HCT116 (cell line): Measurements from ENCODE around the gene BCL2L13. TPM values are rescaled to one million over a fixed set of nuclear protein-coding genes. Genes with fewer than 3 reads are reported as not detected.

Experiments
- ATAC-seq: fragments of 200-7000 bp; cut with Tn5 transposase; 2 replicates; pipeline ENCODE4 v1.9.1; 2020; ENCODE audit warnings: mild to moderate bottlenecking, moderate library complexity
- BruUV-seq: library from RNA; stranded (reverse); fragments of 400-500 nt; replicated peaks from 2 replicates; lab custom pipeline; 2021; lab: Mats Ljungman, UMichigan
- CTCF ChIA-PET: fragments of 300-600 bp; sonication (Branson Sonifier 250); formaldehyde crosslinking; loops from one replicate; lab custom pipeline; 2021; ENCODE audit warnings: antibody characterized with exemption; lab: Charles Lee
- POLR2A ChIA-PET: fragments of 300-600, 350-600 bp; sonication (Branson Sonifier 250); formaldehyde crosslinking; loops from one replicate; lab custom pipeline; 2021; ENCODE audit warnings: antibody characterized with exemption; lab: Charles Lee
- RAD21 ChIA-PET, 2 experiments: fragments of 300-600 bp; sonication (Branson Sonifier 250); formaldehyde crosslinking; loops; one replicate each; lab custom pipeline; 2023; ENCODE audit warnings: low total read pairs in 2 of 2; ENCODE audit not compliant: uncharacterized antibody in 2 of 2, unreplicated experiment in 2 of 2, low non-redundant PET in 1 of 2; lab: Charles Lee
- DNase-seq: peaks from one replicate; pipeline ENCODE4 v3.0.0-alpha.2; 2010; ENCODE audit warnings: low read depth, low spot score
- H2AFZ ChIP-seq: fragments of 200-600 bp; shearing (Covaris generic), sonication (generic); 2 replicates; pipeline ENCODE4 v1.6.1; 2017; ENCODE audit warnings: low read depth, mixed run types, mixed read lengths, antibody characterized with exemption, low read length; ENCODE audit not compliant: poor library complexity, severe bottlenecking
- H3K27ac ChIP-seq: 2 replicates; pipeline ENCODE4 v1.5.1; 2012; ENCODE audit warnings: low read depth, low read length
- H3K27me3 ChIP-seq: fragments of 200-600 bp; sonication (generic); 2 replicates; pipeline ENCODE4 v1.6.1; 2016; ENCODE audit warnings: mixed run types, low read length, mixed read lengths; ENCODE audit not compliant: insufficient read depth
- H3K36me3 ChIP-seq, 2 experiments: fragments of 200-500 bp in 1 of 2; fragments of 200-600 bp in 1 of 2; sonication (Bioruptor generic) in 1 of 2; sonication (generic) in 1 of 2; 2 replicates each; pipeline versions ENCODE4 v1.5.1 to v1.6.1; 2014 to 2016; ENCODE audit warnings: low read length in 2 of 2, inconsistent platforms in 1 of 2, mixed read lengths in 1 of 2, mixed run types in 1 of 2; ENCODE audit not compliant: insufficient read depth in 2 of 2, control insufficient read depth in 1 of 2
- H3K4me1 ChIP-seq, 2 experiments: fragments of 200-600 bp in 1 of 2; sonication (generic) in 1 of 2; 2 replicates each; pipeline versions ENCODE4 v1.5.1 to v1.6.1; 2012 to 2017; ENCODE audit warnings: low read length in 2 of 2, inconsistent platforms in 1 of 2, mild to moderate bottlenecking in 1 of 2, mixed read lengths in 1 of 2, mixed run types in 1 of 2, moderate library complexity in 1 of 2; ENCODE audit not compliant: insufficient read depth in 2 of 2, control insufficient read depth in 1 of 2
- H3K4me2 ChIP-seq: fragments of 200-600 bp; sonication (generic); 2 replicates; pipeline ENCODE4 v1.6.1; 2017; ENCODE audit warnings: mixed run types, low read length, mixed read lengths
- H3K4me3 ChIP-seq, 2 experiments: fragments of 200-600 bp in 1 of 2; sonication (generic) in 1 of 2; replicated peaks in 1 of 2; 2 replicates each; pipeline ENCODE4 v1.5.1; 2011 to 2016; ENCODE audit warnings: low read length in 2 of 2, control low read depth in 1 of 2, low read depth in 1 of 2, mild to moderate bottlenecking in 1 of 2, mixed read lengths in 1 of 2, mixed run types in 1 of 2
- H3K79me2 ChIP-seq: fragments of 200-600 bp; sonication (generic); 2 replicates; pipeline ENCODE4 v1.6.1; 2017; ENCODE audit warnings: mild to moderate bottlenecking, mixed run types, low read length, moderate library complexity, mixed read lengths; ENCODE audit not compliant: insufficient read depth
- H3K9ac ChIP-seq: fragments of 200-600 bp; sonication (generic); 2 replicates; pipeline ENCODE4 v1.6.1; 2016; ENCODE audit warnings: low read length, mixed read lengths
- H3K9me2 ChIP-seq: fragments of 200-600 bp; sonication (generic), shearing (Covaris generic); 2 replicates; pipeline ENCODE4 v1.6.1; 2017; ENCODE audit warnings: mixed run types, mild to moderate bottlenecking, moderate library complexity; ENCODE audit not compliant: insufficient read depth
- H3K9me3 ChIP-seq, 2 experiments: fragments of 200-500 bp in 1 of 2; fragments of 200-600 bp in 1 of 2; sonication (Bioruptor generic) in 1 of 2; sonication (generic) in 1 of 2; 2 replicates each; pipeline ENCODE4 v1.6.1; 2014 to 2017; ENCODE audit warnings: low read length in 2 of 2, mixed read lengths in 2 of 2, inconsistent platforms in 1 of 2, low read depth in 1 of 2, mild to moderate bottlenecking in 1 of 2, mixed run types in 1 of 2, moderate library complexity in 1 of 2; ENCODE audit not compliant: control insufficient read depth in 1 of 2, insufficient read depth in 1 of 2
- H4K20me1 ChIP-seq: fragments of 200-600 bp; sonication (generic), shearing (Covaris generic); 2 replicates; pipeline ENCODE4 v1.6.1; 2017; ENCODE audit warnings: mixed run types, mild to moderate bottlenecking, moderate library complexity; ENCODE audit not compliant: insufficient read depth
- CBX3 ChIP-seq: IDR thresholded peaks from 2 replicates; pipeline ENCODE4 v1.6.1; 2012; ENCODE audit warnings: low read depth
- ELF1 ChIP-seq: IDR thresholded peaks from 2 replicates; pipeline ENCODE4 v1.6.1; 2012; ENCODE audit warnings: low read depth, borderline replicate concordance
- EZH2phosphoT487 ChIP-seq: fragments of 200-600 bp; IDR thresholded peaks from 2 replicates; pipeline ENCODE4 v1.6.1; 2018; ENCODE audit warnings: antibody characterized with exemption, borderline replicate concordance
- FOSL1 ChIP-seq: IDR thresholded peaks from 2 replicates; pipeline ENCODE4 v1.6.1; 2012; ENCODE audit warnings: low read depth
- JUND ChIP-seq: IDR thresholded peaks from 2 replicates; pipeline ENCODE4 v1.6.1; 2012
- POLR2A ChIP-seq: IDR thresholded peaks from 2 replicates; pipeline ENCODE4 v1.7.0; 2011; ENCODE audit warnings: borderline replicate concordance; ENCODE audit not compliant: insufficient read depth, insufficient read length; ENCODE audit errors: extremely low read depth
- RAD21 ChIP-seq: IDR thresholded peaks from 2 replicates; pipeline ENCODE4 v1.6.1; 2012; ENCODE audit warnings: low read depth, mild to moderate bottlenecking
- SRF ChIP-seq: IDR thresholded peaks from 2 replicates; pipeline ENCODE4 v1.6.1; 2012; ENCODE audit warnings: low read depth
- YY1 ChIP-seq: IDR thresholded peaks from 2 replicates; pipeline ENCODE4 v1.6.1; 2011; ENCODE audit warnings: low read length, low read depth, moderate library complexity, mild to moderate bottlenecking; ENCODE audit not compliant: insufficient replicate concordance; ENCODE audit errors: extremely low read depth
- ZFX ChIP-seq: fragments of 450-650 bp; IDR thresholded peaks from 2 replicates; pipeline ENCODE4 v1.6.1; 2017
- ZNF274 ChIP-seq: fragments of 200-500 bp; sonication (Bioruptor generic); IDR thresholded peaks from 2 replicates; pipeline ENCODE4 v1.6.1; 2014; ENCODE audit warnings: mild to moderate bottlenecking, low read depth, low read length, inconsistent platforms
- intact Hi-C: fragments of 100-400 bp; cut with micrococcal nuclease; formaldehyde crosslinking; loops from 2 replicates; pipeline ENCODE4 v1.10.0; 2022
- total RNA-seq: library from RNA; stranded (reverse); gene quantifications from one replicate; pipeline ENCODE4 v1.2.1, GENCODE V29; 2021; ENCODE audit not compliant: unreplicated experiment
- TF ChIP-seq, protein P1 (sequence below): IDR thresholded peaks from 2 replicates; pipeline ENCODE4 v1.6.1; 2012
- TF ChIP-seq, protein P2 (sequence below), 3 experiments: fragments of 200-600 bp in 1 of 3; sonication (generic) in 1 of 3; IDR thresholded peaks in 2 of 3; conservative IDR thresholded peaks in 1 of 3; 2 replicates each; pipeline ENCODE4 v1.5.1; 2012 to 2017; ENCODE audit warnings: low read depth in 2 of 3, low read length in 2 of 3, antibody characterized with exemption in 1 of 3, borderline replicate concordance in 1 of 3, control low read depth in 1 of 3, mild to moderate bottlenecking in 1 of 3, mixed read lengths in 1 of 3, mixed run types in 1 of 3, moderate library complexity in 1 of 3; ENCODE audit not compliant: insufficient read depth in 1 of 3
- TF ChIP-seq, protein P3 (sequence below): IDR thresholded peaks from 2 replicates; pipeline ENCODE4 v1.6.1; 2012; ENCODE audit warnings: low read depth

Gene BCL2L13
- total RNA-seq, 1 experiment from 2014 or later = 38.6 TPM

DNA sequence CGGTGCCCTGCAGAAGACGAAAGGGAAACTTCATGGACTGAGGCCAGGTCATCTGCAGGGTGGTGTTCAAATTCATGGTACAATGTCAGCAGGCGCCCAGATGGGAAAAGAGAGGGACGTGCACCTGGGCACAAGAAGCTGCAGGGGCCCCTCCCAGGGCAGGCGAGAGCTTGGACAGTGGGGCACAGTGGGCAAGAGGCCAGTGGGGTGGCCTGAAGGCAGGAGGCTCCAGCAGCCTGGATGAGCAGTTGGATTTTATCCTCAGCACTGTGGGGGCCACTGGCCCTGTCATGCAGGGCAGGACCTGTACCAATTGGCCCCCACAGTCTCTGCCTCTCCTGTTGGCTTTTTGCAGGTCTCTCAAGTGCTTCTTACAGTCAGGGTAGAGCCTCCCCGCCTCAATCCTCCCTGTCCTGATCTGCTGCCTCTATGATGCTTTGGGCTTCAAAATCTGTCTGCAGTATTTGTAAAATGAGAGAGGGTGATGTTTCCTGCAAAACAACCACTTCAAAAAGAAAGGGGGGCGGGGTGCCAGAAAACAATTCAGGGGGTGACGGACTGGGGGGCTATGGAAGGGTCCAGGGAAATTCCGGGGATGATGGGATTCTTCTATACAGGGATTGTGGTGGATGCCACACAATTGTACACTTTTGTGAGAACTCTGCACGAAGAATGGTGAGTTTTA is 137.4 kb downstream of the BCL2L13 start:
- no peaks in the 10 kb centered on the region for H4K20me1 ChIP-seq
- ChIA-PET RAD21 (no interaction called here), CTCF (no interaction called here), POLR2A (no interaction called here)
- no peak overlapping the region for H3K4me2 ChIP-seq
- intact Hi-C loops = no loop called here
- H3K36me3 ChIP-seq = no peaks in the 10 kb centered on the region
- TF ChIP-seq, protein P1, sequence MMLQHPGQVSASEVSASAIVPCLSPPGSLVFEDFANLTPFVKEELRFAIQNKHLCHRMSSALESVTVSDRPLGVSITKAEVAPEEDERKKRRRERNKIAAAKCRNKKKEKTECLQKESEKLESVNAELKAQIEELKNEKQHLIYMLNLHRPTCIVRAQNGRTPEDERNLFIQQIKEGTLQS = no peak
- TF ChIP-seq ELF1 = no peak
- no peak for TF ChIP-seq FOSL1
- TF ChIP-seq ZNF274 = no peak
- no peak for TF ChIP-seq SRF
- TF ChIP-seq, protein P2, sequence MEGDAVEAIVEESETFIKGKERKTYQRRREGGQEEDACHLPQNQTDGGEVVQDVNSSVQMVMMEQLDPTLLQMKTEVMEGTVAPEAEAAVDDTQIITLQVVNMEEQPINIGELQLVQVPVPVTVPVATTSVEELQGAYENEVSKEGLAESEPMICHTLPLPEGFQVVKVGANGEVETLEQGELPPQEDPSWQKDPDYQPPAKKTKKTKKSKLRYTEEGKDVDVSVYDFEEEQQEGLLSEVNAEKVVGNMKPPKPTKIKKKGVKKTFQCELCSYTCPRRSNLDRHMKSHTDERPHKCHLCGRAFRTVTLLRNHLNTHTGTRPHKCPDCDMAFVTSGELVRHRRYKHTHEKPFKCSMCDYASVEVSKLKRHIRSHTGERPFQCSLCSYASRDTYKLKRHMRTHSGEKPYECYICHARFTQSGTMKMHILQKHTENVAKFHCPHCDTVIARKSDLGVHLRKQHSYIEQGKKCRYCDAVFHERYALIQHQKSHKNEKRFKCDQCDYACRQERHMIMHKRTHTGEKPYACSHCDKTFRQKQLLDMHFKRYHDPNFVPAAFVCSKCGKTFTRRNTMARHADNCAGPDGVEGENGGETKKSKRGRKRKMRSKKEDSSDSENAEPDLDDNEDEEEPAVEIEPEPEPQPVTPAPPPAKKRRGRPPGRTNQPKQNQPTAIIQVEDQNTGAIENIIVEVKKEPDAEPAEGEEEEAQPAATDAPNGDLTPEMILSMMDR (IDR thresholded peaks at IDR 0.05 in 2 of 3, conservative IDR thresholded peaks at IDR 0.05 in 1 of 3; ENCODE audit: borderline replicate concordance in 1 of 3, insufficient read depth in 1 of 3, low read depth in 2 of 3, low read length in 2 of 3) = no peak
- TF ChIP-seq POLR2A = no peak
- TF ChIP-seq JUND = no peak
- TF ChIP-seq CBX3 = no peak
- TF ChIP-seq YY1 = no peak
- no peak for TF ChIP-seq EZH2phosphoT487
- TF ChIP-seq, protein P3, sequence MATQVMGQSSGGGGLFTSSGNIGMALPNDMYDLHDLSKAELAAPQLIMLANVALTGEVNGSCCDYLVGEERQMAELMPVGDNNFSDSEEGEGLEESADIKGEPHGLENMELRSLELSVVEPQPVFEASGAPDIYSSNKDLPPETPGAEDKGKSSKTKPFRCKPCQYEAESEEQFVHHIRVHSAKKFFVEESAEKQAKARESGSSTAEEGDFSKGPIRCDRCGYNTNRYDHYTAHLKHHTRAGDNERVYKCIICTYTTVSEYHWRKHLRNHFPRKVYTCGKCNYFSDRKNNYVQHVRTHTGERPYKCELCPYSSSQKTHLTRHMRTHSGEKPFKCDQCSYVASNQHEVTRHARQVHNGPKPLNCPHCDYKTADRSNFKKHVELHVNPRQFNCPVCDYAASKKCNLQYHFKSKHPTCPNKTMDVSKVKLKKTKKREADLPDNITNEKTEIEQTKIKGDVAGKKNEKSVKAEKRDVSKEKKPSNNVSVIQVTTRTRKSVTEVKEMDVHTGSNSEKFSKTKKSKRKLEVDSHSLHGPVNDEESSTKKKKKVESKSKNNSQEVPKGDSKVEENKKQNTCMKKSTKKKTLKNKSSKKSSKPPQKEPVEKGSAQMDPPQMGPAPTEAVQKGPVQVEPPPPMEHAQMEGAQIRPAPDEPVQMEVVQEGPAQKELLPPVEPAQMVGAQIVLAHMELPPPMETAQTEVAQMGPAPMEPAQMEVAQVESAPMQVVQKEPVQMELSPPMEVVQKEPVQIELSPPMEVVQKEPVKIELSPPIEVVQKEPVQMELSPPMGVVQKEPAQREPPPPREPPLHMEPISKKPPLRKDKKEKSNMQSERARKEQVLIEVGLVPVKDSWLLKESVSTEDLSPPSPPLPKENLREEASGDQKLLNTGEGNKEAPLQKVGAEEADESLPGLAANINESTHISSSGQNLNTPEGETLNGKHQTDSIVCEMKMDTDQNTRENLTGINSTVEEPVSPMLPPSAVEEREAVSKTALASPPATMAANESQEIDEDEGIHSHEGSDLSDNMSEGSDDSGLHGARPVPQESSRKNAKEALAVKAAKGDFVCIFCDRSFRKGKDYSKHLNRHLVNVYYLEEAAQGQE = no peak
- no peak for TF ChIP-seq ZFX
- no peak for TF ChIP-seq RAD21
- H3K9me2 ChIP-seq = no peaks in the 10 kb centered on the region
- DNase-seq = no peak
- H3K79me2 ChIP-seq = peaks cover 28% of the 10 kb centered on the region; the same call in 1 of the 2 replicates
- no peak overlapping the region for H3K27ac ChIP-seq
- H2AFZ ChIP-seq = no peak overlapping the region
- no peak for ATAC-seq
- no TSS peak for BruUV-seq
- H3K9ac ChIP-seq = no peak overlapping the region
- no peaks in the 10 kb centered on the region for H3K27me3 ChIP-seq
- no peaks in the 10 kb centered on the region for H3K9me3 ChIP-seq
- H3K4me1 ChIP-seq = peaks cover 20 to 21% of the 10 kb centered on the region in 2 experiments
- H3K4me3 ChIP-seq = no peak overlapping the region
